Amygdala (tissue), 56 donors: ENCODE results near the gene COL20A1.
"Not testable (repeated sequence)": the region's sequence is repeated elsewhere in the genome, so short reads cannot be mapped to it uniquely, and the experiment has no call there.

Experiments
- DNase-seq, 56 donors: peaks; one replicate each; lab custom pipeline; 2025; lab: John Stamatoyannopoulos, UW

The COL20A1 gene

GRCh38 chr20:63305933-63306672 lies 13.1 kb downstream of the COL20A1 start:
- DNase-seq = not testable (repeated sequence)

- DNase-seq = no peak
Observed at GRCh38 chr20:63306673-63307537, 13.9 kb downstream of the COL20A1 start.

- no peak for DNase-seq
Observed at GRCh38 chr20:63307538-63308217, 14.7 kb downstream of the COL20A1 start.

DNA sequence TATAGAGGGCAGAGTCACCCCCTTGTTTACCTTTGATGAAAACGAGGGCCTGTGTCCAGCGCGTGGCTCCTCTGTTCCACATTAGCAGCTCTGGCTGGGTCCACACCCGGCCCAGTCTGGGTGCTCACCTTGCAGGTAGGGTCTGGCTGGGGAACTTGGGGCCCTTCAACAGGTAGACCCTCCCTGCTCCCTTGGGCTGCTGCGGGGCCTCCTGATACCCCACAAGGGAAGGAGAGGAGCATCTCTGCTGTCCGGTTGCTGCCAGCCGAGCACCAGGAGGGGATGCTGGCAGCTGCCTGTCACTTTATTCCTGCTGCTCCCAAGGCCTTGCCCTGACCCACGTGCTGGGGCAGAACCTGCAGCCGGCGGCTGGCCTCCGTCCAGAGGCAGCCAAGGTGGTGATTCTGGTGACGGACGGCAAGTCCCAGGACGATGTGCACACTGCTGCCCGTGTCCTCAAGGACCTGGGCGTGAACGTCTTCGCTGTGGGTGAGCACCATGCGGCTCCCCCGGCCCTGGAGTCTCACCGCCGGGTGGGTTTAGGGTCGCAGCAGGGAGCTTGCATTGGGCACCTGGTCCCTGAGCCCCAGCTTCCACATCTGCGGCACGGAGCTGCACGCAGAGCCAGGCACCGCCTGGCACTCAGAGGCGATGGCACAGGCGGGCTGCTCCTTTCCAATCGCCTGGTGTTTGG lies 15.4 kb downstream of the COL20A1 start:
- no peak for DNase-seq

DNA sequence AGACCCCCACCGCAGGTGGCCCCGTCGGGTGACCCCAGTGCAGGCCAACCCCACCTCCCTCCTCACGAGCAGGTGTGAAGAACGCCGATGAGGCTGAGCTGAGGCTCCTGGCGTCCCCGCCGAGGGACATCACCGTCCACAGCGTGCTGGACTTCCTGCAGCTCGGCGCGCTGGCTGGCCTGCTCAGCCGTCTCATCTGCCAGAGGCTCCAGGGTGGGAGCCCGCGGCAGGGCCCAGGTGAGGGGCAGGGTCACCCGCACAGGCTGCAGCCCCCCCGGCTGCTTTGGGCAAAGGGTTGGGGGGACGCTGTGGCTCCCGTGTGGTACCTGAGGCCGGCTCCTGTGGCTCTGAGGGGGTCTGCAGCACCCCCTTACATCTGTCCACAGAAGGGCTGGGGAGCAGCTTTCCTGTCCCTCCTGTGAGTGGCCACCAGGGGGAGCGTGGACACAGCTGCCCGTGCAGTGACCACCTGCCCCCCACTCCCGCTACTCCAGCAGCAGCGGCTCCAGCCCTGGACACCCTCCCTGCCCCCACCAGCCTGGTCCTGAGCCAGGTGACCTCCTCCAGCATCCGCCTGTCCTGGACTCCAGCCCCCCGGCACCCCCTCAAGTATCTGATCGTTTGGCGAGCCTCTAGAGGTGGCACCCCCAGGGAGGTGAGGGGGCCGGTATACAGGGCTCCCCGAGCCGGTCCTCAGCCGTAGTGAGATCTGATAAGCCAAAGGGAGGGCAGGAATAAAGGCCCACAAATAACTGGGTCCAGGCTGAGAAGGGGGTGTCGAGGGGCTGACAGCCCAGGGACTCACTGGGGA lies 16.5 kb downstream of the COL20A1 start:
- DNase-seq = peak in 22 of 56 donors; percentile 7 to 62 (median 30)

- no peak for DNase-seq
Observed at GRCh38 chr20:63310265-63310991, 17.4 kb downstream of the COL20A1 start.

GRCh38 chr20:63311186-63311832 lies 18.3 kb downstream of the COL20A1 start:
- no peak for DNase-seq

DNA sequence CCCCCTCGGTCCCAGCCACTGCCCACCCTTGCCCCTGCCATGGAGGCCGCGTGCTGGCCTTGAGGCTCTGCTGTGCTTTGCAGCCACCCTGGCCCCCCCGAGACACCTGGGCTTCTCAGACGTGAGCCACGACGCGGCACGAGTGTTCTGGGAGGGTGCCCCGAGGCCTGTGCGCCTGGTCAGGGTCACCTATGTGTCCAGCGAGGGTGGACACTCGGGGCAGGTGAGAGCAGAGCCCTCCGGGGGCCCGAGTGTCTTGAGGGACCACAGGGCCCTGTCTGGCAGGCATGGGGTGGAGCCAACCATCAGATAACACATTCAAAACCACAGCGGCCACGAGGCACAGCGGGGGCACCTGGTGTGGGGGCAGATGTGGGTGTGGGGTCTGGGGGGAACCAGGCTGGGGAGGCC lies 18.9 kb downstream of the COL20A1 start:
- DNase-seq = no peak

- no peak for DNase-seq
Observed at GRCh38 chr20:63312273-63312672, 19.3 kb downstream of the COL20A1 start.

DNA sequence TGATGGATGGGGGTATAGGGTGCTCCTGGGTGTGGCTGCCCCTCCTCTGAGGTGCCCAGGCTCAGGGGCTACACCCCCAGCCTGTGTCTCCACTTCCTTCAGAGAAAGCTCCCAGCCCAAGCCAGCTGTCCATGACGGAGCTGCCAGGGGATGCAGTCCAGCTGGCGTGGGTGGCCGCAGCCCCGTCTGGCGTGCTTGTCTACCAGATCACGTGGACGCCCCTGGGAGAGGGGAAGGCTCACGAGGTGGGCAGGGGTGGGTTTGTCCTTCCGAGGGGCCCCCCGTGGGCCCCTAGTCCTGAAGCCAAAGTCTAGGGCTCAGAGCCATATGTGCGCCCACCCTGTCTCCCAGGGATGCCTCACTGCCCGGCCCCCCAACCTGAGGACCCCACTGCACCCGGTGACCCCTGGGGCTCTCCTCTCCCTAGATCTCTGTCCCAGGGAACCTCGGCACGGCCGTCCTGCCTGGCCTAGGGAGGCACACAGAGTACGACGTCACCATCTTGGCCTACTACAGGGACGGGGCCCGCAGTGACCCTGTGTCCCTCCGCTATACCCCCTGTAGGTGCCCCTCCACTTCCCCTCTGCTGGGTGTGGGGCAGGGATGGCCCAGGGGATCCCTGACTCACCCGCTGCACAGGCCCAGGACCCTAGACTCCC lies 19.8 kb downstream of the COL20A1 start:
- peak in 12 of 56 donors; percentile 5 to 53 (median 29) for DNase-seq

GRCh38 chr20:63313349-63314014 lies 20.5 kb downstream of the COL20A1 start:
- DNase-seq = no peak

GRCh38 chr20:63314015-63314471 lies 21.1 kb downstream of the COL20A1 start:
- peak in 13 of 56 donors; percentile 5 to 59 (median 27) for DNase-seq

- no peak for DNase-seq
Observed at GRCh38 chr20:63314566-63315239, 21.7 kb downstream of the COL20A1 start.

DNA sequence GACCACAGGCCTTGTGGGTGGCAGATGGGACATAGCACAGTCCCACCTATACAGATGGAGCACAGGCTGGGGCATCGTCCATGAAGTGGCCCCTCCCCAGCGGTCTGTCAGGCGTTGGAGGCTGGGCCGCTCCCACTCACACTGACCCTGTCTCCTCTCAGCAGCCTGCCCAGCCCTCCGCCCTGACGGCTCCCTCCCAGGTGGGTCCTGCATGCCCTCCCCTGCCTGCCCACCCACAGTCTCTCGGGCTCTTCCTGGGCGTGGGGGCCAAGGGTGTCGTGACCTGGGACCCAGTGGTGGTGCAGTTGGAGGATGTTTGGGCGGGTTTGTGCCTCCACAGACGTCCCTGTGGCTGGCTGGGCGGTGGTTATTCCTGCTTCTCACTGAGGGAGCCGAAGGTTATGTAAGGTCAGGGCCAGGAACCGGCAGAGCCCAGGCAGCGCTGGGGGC lies 22.3 kb downstream of the COL20A1 start:
- DNase-seq = no peak

DNA sequence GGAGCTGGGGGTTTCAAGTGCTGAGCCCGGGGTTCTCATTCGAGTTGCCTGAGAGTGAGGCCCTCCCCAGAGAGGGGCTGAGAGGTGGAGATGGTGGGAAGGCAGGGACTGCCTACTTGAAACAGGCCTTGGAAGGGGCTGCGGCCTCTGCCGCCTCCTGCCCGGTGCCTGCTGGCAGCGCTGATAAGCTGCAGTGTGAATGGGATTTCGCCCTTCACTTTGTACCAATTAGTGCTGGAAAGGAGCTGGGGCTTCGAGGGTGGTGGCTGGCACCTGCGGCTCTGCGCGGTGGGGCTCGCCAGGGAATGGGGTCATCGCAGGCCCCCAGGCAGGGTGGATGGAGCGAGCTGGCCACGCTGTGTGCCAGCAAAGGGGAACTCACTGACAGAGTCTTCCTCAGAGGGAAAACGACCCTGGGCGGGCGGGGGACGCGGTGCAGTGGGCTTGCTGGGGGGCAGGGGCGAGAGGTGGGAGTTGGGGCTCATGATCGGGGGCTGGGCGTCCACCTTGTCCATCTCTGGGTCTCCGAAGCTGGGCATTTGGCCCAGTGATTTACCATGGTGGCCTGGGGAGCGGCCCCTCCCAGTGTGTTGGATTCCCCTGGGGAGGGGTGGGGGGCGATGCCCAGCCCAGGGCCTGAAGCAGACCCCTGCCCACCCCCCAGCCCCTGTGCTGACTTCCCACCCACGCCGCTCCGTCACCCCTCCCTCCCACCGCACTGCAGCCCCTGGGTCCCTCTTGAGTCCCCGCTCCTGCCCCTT lies 22.9 kb downstream of the COL20A1 start:
- DNase-seq = no peak

GRCh38 chr20:63316502-63316921 lies 23.5 kb downstream of the COL20A1 start:
- no peak for DNase-seq
